ENCODE data around the gene HBG1.

The HBG1 gene

DNA sequence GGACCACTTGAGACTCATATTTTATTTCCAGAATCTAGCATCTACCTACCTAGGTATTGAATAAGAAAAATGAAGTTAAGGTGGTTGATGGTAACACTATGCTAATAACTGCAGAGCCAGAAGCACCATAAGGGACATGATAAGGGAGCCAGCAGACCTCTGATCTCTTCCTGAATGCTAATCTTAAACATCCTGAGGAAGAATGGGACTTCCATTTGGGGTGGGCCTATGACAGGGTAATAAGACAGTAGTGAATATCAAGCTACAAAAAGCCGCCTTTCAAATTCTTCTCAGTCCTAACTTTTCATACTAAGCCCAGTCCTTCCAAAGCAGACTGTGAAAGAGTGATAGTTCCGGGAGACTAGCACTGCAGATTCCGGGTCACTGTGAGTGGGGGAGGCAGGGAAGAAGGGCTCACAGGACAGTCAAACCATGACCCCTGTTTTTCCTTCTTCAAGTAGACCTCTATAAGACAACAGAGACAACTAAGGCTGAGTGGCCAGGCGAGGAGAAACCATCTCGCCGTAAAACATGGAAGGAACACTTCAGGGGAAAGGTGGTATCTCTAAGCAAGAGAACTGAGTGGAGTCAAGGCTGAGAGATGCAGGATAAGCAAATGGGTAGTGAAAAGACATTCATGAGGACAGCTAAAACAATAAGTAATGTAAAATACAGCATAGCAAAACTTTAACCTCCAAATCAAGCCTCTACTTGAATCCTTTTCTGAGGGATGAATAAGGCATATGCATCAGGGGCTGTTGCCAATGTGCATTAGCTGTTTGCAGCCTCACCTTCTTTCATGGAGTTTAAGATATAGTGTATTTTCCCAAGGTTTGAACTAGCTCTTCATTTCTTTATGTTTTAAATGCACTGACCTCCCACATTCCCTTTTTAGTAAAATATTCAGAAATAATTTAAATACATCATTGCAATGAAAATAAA lies 24.8 kb downstream of the HBG1 start:
- DNase-seq, result no peak

DNA sequence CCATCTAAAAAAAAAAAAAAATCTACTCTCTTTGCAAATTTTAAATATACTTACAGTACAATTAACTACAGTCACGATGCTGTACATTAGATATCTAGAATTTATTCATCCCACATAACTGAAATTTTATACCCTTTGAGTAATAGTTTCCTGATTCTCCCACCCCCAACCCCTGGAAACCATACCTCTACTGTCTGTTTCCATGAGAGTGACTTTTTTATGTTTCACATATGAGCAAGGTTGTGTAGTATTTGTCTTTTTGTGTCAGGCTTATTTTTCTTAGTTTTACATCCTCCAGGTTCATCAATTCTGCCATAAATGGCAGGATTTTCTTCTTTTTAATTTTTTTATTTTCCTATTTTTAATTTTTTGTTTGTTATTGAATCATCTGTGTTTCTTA lies 26.0 kb downstream of the HBG1 start:
- DNase-seq, result no peak

DNA sequence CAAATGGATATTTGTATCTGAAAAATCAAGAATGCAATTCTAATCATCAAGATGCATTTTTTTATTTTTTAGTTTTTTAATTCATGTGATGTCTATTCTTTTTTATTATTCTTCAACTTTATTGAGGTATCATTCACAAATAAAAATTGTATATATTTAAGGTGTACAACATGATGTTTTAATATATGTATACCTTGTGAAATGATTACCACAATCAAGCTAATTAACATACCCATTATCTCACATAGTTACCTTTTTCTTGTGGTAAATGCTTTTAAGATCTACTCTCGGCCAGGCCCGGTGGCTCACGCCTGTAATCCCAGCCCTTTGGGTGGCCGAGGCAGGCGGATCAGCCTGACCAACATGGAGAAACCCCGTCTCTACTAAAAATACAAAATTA lies 26.5 kb downstream of the HBG1 start:
- DNase-seq, result no peak

DNA sequence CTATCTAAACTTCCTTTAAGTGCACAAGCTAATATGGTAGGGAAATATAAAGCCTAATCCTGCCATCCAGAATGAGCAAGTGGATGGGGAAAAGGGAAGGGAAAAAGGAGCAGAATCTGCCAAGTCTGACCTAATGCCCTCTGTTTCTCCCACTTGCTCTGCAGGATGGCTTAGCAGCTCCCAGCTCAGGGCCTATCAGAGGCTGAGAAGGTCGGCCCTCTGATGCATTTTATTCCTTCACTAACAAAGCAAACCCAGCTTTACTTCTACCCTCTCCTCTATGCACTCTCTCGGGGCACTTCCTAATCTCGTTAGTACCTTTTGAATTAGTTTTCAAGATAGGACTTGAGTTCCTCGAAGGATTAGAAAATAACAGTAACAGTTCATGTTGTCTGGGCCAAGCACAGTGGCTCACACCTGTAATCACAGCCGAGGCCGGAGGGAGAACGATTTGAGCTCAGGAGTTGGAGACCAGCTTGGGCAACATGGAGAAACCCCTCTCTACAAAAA lies 39.2 kb downstream of the HBG1 start:
- DNase-seq, result no peak

DNA sequence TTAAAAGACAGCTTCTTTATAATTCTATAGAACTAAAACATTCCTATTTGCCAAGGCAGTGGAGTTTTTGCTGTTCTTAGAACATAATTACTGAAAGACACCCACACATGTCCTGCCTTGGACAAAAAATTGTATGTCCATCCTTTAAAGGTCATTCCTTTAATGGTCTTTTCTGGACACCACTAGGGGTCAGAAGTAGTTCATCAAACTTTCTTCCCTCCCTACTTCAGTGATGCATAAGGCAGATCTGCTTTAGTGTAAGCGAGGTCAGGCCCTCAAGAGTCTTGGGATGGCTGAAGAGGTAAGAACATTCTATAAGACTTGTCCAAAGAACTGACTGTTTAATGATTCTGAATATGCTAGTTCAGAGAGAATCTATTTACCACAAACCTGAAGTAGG lies 44.9 kb downstream of the HBG1 start:
- peak in 1 of 2 experiments; percentile 3 for DNase-seq

DNA sequence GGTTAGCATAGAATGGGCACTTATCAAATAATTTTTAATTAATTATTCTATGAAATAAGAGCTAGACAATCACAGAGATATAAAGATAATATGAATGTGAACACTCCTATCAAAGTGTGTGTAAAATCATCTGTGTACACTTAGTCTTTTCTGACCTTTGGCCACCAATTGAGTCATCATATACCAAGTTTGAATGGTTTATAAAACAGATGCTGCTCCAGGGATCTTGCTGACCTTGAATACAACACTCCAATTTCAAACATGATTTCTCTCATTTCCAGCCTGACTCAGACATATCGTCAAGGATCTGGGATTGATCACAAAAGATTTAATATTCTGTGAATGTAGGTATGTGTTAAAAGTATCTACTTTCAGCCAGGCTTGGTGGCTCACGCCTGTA lies 46.3 kb downstream of the HBG1 start:
- no peak for DNase-seq

DNA sequence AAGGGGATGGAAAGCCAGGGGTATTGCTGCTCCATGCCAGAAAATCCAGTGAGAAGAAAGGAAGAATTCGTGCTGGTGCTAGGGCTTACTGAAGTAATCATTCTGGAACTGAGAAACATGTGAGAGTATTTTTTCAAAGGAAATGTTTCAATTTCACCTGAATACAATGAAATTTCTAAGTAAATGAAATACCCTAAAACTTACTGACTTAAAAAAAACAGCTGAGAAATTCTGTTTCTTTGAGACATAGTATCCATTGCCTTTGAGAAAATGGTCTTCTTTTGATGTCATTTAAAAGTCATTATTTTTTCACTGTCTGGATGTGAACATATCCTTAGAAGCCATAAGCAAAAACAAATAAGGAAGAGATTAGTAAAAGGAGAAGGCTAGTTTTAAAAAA lies 49.1 kb downstream of the HBG1 start, which contains the start of gene OR51V1:
Gene OR51V1, minus strand, starts transcription at position 101 of the 400 bp plus-strand sequence. Its CDS starts 0 bp downstream, at position 101.
- no peak for DNase-seq

DNA sequence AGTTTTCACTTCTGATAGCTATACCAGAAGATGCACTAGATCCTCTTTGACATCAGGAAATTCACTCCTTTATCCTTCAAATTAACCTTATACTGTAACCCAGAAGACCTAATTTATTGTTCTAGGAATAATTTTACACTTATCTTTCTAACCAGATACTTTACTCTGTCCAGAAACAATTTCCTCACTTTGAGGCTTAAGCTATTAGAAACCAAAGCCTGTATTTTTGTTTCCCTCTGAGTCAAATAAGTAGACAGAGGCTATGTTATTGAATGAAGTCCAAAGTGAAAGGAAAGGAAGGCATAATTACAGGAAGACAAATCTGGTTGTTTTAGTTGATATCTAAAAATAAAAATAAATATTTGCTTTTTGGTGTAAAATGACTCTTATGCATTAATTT lies 51.4 kb downstream of the HBG1 start:
- DNase-seq, result no peak
